Adipocyte (in vitro differentiated cells): Measurements from ENCODE around the gene GMPPA.

Experiments used
- DNase-seq: peaks from one replicate; pipeline ENCODE4 v3.0.0-alpha.2; 2015; ENCODE audit warnings: low read depth
- H3K27me3 ChIP-seq: replicated peaks from 2 replicates; pipeline ENCODE4 v1.7.0; 2013; ENCODE audit warnings: mild to moderate bottlenecking, low read length, moderate library complexity; ENCODE audit not compliant: control insufficient read depth, insufficient read depth
- H3K36me3 ChIP-seq: 2 replicates; pipeline ENCODE4 v1.7.0; 2013; ENCODE audit warnings: low read length, mild to moderate bottlenecking, moderate library complexity; ENCODE audit not compliant: control insufficient read depth, insufficient read depth, severe bottlenecking
- H3K4me1 ChIP-seq: 2 replicates; pipeline ENCODE4 v1.7.0; 2013; ENCODE audit warnings: mild to moderate bottlenecking, low read length, moderate library complexity; ENCODE audit not compliant: control insufficient read depth, insufficient read depth
- H3K4me3 ChIP-seq: 2 replicates; pipeline ENCODE4 v1.7.0; 2013; ENCODE audit warnings: mild to moderate bottlenecking, low read length, moderate library complexity
- H3K9ac ChIP-seq: 2 replicates; pipeline ENCODE4 v1.7.0; 2013; ENCODE audit warnings: mild to moderate bottlenecking, low read length, moderate library complexity
- H3K9me3 ChIP-seq: 2 replicates; pipeline ENCODE4 v1.7.0; 2013; ENCODE audit warnings: mild to moderate bottlenecking, low read length, moderate library complexity; ENCODE audit not compliant: control insufficient read depth

The GMPPA gene

DNA sequence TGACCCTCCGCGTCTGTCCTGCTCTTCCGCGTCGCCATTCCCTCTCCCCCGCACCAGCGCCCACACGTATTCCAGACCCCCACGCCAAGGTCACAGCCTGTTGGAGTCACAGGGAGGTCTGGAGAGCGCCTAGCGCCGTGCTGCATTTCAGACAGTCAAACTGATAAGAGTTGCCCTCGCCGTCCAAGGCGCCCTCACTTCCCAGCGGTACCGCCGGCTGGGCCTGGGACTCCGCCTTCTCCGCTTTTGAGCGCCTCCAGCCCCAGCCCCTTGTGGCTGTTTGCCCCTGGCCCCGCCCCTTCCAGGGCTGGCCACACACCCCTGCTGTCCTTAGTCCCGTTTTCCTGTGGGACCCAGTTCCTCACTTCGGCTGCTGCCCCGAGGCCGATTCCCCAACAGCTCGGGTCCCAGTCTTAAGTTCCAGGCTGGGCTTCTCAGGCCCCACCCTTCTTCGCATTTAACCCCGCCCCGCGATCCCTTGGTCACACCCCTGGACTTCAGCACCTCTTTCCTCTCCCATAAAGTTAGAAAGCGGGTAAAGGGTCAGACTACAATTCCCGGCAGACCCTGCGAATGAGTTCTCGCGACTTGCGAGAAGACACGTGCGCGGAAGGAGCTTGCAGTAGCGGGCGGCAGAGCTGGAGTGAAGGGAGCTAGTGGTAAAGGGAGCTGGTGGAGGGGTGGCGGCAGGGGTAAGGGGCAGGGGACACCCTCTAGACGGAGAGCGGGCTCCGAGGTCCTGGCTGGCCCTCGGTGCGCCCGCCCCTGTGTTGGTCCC lies at the start of gene GMPPA:
Gene GMPPA, plus strand, starts transcription at position 612 of the 778 bp plus-strand sequence. CDS start 1,085 bp downstream, outside the sequence.
- DNase-seq: peak; percentile 99
- H3K4me3 ChIP-seq: peak within 1 kb of the TSS; percentile 92
- H3K4me1 ChIP-seq: peaks cover 33% of the 10 kb centered on the region
- H3K27me3 ChIP-seq: no peaks in the 10 kb centered on the region
- H3K9me3 ChIP-seq: no peaks in the 10 kb centered on the region
- H3K36me3 ChIP-seq: peaks cover 11% of the 10 kb centered on the region
- peak within 1 kb of the TSS; percentile 99 for H3K9ac ChIP-seq

DNA sequence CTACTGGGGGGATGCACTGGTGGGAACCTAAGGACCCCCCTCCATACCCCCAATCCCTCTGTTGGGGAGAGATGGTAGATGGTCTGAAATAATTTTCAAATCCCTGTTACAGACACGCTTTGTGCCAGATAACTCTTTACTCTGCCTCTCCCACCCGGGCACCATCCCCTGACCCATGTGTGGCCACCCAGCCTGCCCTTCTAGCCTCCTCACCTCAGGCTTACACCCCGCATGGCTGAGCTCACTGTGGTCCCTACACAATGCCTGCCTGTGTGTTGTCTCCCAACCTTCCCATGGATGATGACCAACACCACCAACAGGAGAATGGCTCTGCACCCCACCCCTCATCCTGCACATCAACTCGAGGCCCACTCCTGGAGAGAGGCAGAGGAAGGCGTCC lies 49.1 kb upstream of the GMPPA start:
- H3K9me3 ChIP-seq: no peaks in the 10 kb centered on the region
- DNase-seq: no peak
- H3K9ac ChIP-seq: no peak overlapping the region
- no peaks in the 10 kb centered on the region for H3K36me3 ChIP-seq
- H3K27me3 ChIP-seq: no peaks in the 10 kb centered on the region
- no peak overlapping the region for H3K4me3 ChIP-seq
- peaks cover 37% of the 10 kb centered on the region for H3K4me1 ChIP-seq

DNA sequence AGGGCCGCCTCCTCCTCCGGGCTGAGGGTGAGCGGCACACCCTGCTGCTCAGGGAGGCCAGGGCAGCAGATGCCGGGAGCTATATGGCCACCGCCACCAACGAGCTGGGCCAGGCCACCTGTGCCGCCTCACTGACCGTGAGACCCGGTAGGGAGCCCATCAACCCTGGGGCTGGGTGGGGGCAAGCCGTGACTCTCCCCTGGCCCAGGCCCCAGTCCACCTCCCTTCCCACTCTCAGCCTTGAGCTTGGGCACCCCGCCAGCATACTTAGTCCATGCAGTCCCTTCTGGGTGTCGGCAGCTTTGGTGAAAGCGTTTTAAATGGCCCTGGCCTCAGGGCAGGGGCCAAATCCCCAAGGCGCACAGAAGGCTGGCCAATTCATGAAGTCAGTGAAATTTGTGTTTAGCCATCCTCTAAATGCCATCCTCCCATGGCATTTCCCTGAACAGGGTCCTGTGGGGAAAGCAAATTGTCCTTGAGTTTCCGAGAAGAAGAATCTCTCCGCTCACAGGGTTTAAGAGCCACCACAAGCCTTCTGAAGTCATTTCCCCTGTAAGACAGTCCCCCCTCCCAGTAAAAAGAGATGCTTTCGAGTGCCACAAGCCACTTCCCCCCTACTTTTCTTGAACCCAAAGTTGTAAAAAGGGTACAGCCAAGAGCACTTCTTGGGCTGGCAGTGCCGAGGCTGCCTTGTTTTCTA lies 46.9 kb upstream of the GMPPA start:
- peak overlapping the region; percentile 62 for H3K9ac ChIP-seq
- DNase-seq: no peak
- no peaks in the 10 kb centered on the region for H3K36me3 ChIP-seq
- H3K4me1 ChIP-seq: peaks cover 28% of the 10 kb centered on the region
- no peaks in the 10 kb centered on the region for H3K9me3 ChIP-seq
- H3K27me3 ChIP-seq: no peaks in the 10 kb centered on the region
- no peak overlapping the region for H3K4me3 ChIP-seq

DNA sequence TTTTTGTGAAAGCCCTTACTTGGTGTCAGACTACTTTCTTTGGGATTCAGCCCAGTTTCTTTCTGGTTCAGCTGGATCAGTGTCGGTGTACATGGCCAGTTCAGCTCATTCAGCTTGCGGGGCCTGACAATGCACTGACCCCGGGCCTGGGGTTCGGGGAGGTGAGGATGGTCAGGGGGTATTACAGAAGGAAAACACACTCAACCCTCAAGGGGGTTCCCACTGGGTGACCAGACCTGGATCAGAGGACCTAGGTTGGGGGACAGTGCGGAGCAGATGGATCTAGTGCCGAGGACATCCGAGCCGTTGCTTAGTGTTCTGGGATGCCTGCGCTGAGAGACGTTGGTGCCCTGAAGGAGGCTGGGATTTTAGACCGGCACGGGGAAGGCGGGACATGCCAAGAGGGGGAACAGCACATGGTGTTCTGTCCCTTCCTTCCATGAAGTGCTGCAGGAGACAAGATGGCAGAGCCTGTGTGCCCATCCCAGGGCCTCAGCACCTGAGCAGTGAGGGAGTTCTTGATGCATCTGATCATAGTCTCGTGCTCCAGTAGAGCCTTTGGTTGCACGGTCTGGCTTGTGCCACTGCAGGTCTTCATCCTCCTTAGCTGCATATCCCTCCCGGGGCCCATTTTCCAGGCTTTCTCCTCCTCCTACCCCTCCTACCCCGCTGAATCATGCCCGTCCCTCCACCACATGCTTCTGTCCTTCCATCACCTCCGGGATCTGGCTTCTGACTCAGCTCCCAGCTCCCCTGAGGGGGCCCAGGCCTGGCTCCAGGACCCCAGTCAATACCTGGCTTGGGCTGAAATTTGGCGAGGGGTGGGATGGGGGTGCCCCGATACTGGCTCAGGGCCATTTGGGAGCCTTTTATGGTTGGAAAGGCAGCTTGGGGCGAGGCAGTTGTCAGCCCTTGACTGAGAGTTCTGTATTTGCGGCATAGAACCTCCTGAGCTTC lies 46.1 kb upstream of the GMPPA start:
- Histone ChIP-seq H3K27me3 (no peaks in the 10 kb centered on the region), H3K4me3 (peak overlapping the region; percentile 66), H3K4me1 (peaks cover 28% of the 10 kb centered on the region), H3K36me3 (no peaks in the 10 kb centered on the region), H3K9ac (peak overlapping the region; percentile 86), H3K9me3 (no peaks in the 10 kb centered on the region)
- peak; percentile 96 for DNase-seq

DNA sequence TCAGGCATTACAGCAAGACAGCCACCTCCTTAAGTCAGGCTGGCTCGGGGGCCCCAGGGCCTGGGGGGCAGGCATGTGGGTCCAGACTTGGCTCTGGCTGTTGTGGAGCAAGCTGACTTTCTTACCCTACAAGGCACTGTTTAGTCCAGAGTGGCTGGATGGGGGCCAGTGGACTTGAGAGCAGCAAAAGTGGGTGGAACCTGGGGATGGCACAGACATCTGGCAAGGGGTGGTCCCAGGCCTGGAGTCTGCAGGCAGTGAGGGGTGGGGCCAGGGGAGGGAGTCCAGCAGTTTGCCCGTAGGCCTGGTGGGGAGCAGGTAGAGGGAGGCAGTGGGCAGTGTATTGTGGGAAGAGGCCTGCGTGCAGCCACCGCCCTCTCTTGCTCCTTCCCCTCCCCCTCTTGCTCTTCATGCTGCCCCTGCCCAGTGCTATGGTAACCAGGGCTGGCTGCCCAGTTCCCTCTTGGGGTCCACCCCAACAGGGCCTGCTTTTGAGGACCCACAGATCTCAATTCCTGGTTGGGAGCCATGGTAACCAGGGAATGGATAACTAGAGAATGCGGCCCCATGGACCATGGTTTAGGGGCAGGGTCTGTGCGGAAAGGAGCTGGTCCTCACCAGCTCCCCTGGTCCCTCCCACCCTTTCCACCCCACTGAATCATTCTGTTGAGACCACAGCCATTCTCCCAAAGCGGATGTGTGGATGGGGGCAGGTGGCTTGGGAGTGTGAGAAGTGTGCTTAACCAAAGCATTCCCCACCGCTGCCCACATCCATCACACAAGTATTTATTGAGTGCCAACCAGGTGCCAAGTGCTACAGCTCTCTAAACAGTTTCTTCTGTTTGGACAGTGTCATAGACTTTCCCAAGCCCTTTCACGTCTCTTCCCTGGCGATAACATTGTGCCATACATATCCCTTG lies 44.8 kb upstream of the GMPPA start:
- no peaks in the 10 kb centered on the region for H3K9me3 ChIP-seq
- no peaks in the 10 kb centered on the region for H3K36me3 ChIP-seq
- DNase-seq: peak; percentile 90
- peaks cover 28% of the 10 kb centered on the region for H3K4me1 ChIP-seq
- no peaks in the 10 kb centered on the region for H3K27me3 ChIP-seq
- peak overlapping the region; percentile 66 for H3K4me3 ChIP-seq
- peak overlapping the region; percentile 86 for H3K9ac ChIP-seq

DNA sequence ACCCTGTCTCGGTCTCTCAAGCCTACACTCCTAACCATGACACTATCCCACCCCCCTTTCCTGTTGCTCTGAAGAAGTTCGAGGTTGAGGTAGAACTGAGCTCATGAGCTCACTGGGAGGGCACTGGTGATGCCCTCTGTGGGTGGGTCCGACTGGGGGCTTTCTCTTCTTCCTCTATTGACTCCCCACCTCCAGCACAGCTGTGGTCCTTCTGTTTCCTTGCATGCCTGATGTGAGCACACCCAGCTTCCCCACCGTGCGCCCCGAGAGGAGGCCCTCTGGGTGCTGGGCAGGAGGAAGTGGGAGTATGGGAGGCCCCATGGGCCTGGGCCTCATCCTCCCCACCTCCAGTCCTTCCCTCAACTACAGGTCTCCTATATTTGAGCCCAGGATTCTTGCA lies 43.1 kb upstream of the GMPPA start:
- H3K36me3 ChIP-seq: no peaks in the 10 kb centered on the region
- H3K4me1 ChIP-seq: peaks cover 40% of the 10 kb centered on the region
- DNase-seq: no peak
- no peaks in the 10 kb centered on the region for H3K27me3 ChIP-seq
- no peak overlapping the region for H3K4me3 ChIP-seq
- H3K9ac ChIP-seq: no peak overlapping the region
- no peaks in the 10 kb centered on the region for H3K9me3 ChIP-seq

DNA sequence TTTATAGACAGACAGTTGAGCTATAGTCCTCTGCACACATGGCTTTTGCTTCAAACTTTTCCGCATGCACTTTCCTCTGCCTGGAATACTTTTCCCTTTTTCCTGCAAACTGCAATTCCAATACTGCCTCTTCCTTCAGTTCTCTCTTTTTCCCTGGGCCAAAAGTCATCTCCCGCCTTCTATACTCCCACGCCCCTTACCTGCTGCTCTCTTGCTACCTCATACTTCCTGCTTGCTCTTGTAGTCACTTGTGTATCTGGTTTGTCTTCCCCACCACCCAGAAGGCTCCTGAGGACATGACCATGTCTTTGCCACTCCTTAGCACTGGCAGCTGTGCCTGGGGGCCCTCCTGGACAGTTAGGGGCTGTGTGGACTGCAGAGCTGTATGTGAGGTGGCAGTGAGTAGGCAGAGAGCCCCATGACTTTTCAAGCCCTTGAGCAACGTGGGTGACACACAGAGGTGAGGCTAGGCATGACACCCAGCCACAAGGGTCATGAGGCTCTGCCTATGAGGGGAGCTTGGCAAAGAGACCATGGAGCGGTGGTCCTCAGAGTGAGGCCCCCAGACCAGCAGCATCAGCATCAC lies 40.8 kb upstream of the GMPPA start:
- no peak for DNase-seq
- no peaks in the 10 kb centered on the region for H3K36me3 ChIP-seq
- peaks cover 34% of the 10 kb centered on the region for H3K4me1 ChIP-seq
- no peak overlapping the region for H3K4me3 ChIP-seq
- H3K9me3 ChIP-seq: no peaks in the 10 kb centered on the region
- H3K9ac ChIP-seq: no peak overlapping the region
- no peaks in the 10 kb centered on the region for H3K27me3 ChIP-seq

DNA sequence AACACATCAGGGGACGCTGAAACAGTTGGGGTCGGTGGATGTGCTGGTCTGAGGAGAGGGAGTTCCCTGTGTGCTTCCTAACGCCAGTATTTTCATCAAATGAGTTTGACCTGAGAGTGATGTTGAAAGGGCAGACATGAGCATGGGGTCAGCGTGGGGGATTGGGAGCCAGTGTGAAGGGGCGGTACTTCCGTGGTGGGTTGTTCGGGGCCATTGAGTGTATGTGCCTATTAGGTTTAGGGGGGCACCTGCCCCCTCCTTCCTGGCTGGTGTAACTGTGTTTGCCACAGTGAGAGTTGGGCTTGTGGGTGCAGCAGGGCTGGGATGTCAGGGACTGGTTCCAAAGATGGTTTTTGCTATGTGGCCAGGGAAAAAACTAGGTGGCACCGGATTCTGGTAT lies 39.7 kb upstream of the GMPPA start:
- Histone ChIP-seq H3K36me3 (peaks cover under 1% of the 10 kb centered on the region), H3K4me3 (no peak overlapping the region), H3K27me3 (no peaks in the 10 kb centered on the region), H3K9ac (peak overlapping the region; percentile 62), H3K4me1 (peaks cover 23% of the 10 kb centered on the region), H3K9me3 (no peaks in the 10 kb centered on the region)
- DNase-seq: no peak

DNA sequence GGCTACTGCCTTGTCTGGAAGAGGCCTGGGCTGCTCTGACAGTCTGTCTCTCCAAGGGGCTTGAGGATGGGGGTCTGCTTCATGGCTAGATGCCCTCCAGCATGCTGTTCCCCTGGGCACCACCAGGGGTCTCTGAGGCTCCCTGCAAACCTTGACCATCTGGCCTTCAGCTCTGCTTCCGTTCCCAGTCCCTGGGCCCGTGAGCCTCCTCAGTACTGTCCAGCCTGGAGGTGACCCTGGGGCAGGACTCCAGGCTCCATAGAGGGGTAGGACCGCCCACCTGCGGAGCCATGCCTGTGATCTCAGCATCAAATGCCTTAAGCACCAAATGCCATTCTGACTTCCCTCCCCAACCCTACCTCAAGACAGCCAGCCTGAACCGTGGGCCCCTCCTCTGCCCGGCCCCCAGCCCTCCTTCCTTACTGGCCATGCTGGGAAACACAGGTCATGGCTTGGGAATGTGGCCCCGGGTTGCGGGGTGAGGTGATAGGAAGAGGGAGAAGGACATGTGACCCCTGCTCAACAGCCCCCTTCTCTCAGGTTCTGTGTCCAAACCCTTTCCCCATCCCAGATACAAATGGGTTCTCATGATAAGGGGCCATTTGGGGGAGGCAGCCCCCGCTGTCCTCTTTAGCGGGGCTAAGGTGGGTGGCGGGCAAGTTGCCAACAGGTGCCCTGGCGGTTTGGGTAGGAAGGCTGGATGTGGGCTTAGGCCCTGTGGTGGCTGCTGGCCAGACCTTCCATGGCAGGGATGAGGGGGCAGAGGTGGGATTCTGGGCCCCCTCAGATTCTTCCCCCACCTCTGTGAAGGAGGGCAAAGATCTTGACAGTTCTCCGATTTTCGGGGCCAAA lies 39.0 kb upstream of the GMPPA start:
- no peaks in the 10 kb centered on the region for H3K9me3 ChIP-seq
- peak overlapping the region; percentile 62 for H3K9ac ChIP-seq
- H3K4me1 ChIP-seq: peaks cover 20% of the 10 kb centered on the region
- no peaks in the 10 kb centered on the region for H3K27me3 ChIP-seq
- H3K36me3 ChIP-seq: peaks cover 7% of the 10 kb centered on the region
- DNase-seq: peak; percentile 81
- H3K4me3 ChIP-seq: no peak overlapping the region
